ENCODE results near the gene TNRC18. TPM values are rescaled to one million over a fixed set of nuclear protein-coding genes. Genes with fewer than 3 reads are reported as not detected.
"Not testable (repeated sequence)": the region's sequence is repeated elsewhere in the genome, so short reads cannot be mapped to it uniquely, and the experiment has no call there.

TNRC18 gene
- total and polyA plus RNA-seq, 4 experiments from 2014 or later = 0.11 to 48.9 (median 24.5) TPM

- intact Hi-C loops (cut with micrococcal nuclease) = no loop called here
- Histone ChIP-seq H3K27ac (ENCODE audit: low read depth, low read length) (no peak overlapping the region), H3K4me1 (ENCODE audit: insufficient read depth, low read length) (no peaks in the 10 kb centered on the region), H3K27me3 (ENCODE audit: insufficient read depth, low read length) (no peaks in the 10 kb centered on the region), H3K9me3 (ENCODE audit: control insufficient read depth in 1 of 2, low read length in 2 of 2) (no peaks in the 10 kb centered on the region), H3K36me3 (ENCODE audit: insufficient read depth, low read length) (peaks cover 8% of the 10 kb centered on the region), H3K4me3 (ENCODE audit: low read length in 2 of 2) (no peak overlapping the region)
- CTCF ChIA-PET (ENCODE audit: partially characterized antibody) = no interaction called here
- no peaks in the 10 kb centered on the region for H3K9me3 Mint-ChIP-seq
- POLR2A ChIA-PET (ENCODE audit: partially characterized antibody) = no interaction called here
- H3K27me3 Mint-ChIP-seq = no peaks in the 10 kb centered on the region
- no peak for DNase-seq
- H3K4me3 Mint-ChIP-seq = no peak overlapping the region
- no peak overlapping the region for H3K27ac Mint-ChIP-seq
- H3K36me3 Mint-ChIP-seq = peaks cover 12 to 22% of the 10 kb centered on the region in 2 donors
- H3K4me1 Mint-ChIP-seq = peaks cover 0 to 2% (median 0%) of the 10 kb centered on the region in 4 donors
These were observed 114.5 kb downstream of the TNRC18 start for GRCh38 chr7:5309146-5309545.

- H3K4me3 ChIP-seq (ENCODE audit: low read length in 2 of 2); H3K27ac Mint-ChIP-seq; DNase-seq; H3K4me1 Mint-ChIP-seq; H3K27me3 Mint-ChIP-seq; CTCF ChIA-PET (ENCODE audit: partially characterized antibody); H3K9me3 ChIP-seq (ENCODE audit: control insufficient read depth in 1 of 2, low read length in 2 of 2); H3K27ac ChIP-seq (ENCODE audit: low read depth, low read length); intact Hi-C loops (cut with micrococcal nuclease); H3K27me3 ChIP-seq (ENCODE audit: insufficient read depth, low read length); H3K4me1 ChIP-seq (ENCODE audit: insufficient read depth, low read length); H3K36me3 ChIP-seq (ENCODE audit: insufficient read depth, low read length); H3K4me3 Mint-ChIP-seq; POLR2A ChIA-PET (ENCODE audit: partially characterized antibody); H3K9me3 Mint-ChIP-seq: not testable (repeated sequence)
- peaks cover 12 to 19% of the 10 kb centered on the region in 2 donors for H3K36me3 Mint-ChIP-seq
These were observed 116.2 kb downstream of the TNRC18 start for GRCh38 chr7:5307221-5308142.

GRCh38 chr7:5305050-5305449 lies 118.6 kb downstream of the TNRC18 start:
- POLR2A ChIA-PET (ENCODE audit: partially characterized antibody); H3K27ac Mint-ChIP-seq; H3K9me3 Mint-ChIP-seq: not testable (repeated sequence)

GRCh38 chr7:5303591-5304505 lies 119.8 kb downstream of the TNRC18 start:
- no peak overlapping the region for H3K4me3 Mint-ChIP-seq
- intact Hi-C loops (cut with micrococcal nuclease) = no loop called here
- peaks cover 0 to 2% (median 0%) of the 10 kb centered on the region in 4 donors for H3K4me1 Mint-ChIP-seq
- Histone ChIP-seq H3K27ac (ENCODE audit: low read depth, low read length) (no peak overlapping the region), H3K4me1 (ENCODE audit: insufficient read depth, low read length) (no peaks in the 10 kb centered on the region), H3K9me3 (ENCODE audit: control insufficient read depth in 1 of 2, low read length in 2 of 2) (no peaks in the 10 kb centered on the region), H3K4me3 (ENCODE audit: low read length in 2 of 2) (no peak overlapping the region), H3K36me3 (ENCODE audit: insufficient read depth, low read length) (no peaks in the 10 kb centered on the region), H3K27me3 (ENCODE audit: insufficient read depth, low read length) (no peaks in the 10 kb centered on the region)
- H3K27ac Mint-ChIP-seq = no peak overlapping the region
- DNase-seq = no peak
- ChIA-PET POLR2A (ENCODE audit: partially characterized antibody) (no interaction called here), CTCF (ENCODE audit: partially characterized antibody) (no interaction called here)
- H3K36me3 Mint-ChIP-seq = peaks cover 7% of the 10 kb centered on the region in 2 donors
- no peaks in the 10 kb centered on the region for H3K9me3 Mint-ChIP-seq
- H3K27me3 Mint-ChIP-seq = no peaks in the 10 kb centered on the region

More at GRCh38 chr7:5305050-5305449, 118.6 kb downstream of the TNRC18 start:
- H3K27me3 Mint-ChIP-seq; DNase-seq; H3K9me3 ChIP-seq (ENCODE audit: control insufficient read depth in 1 of 2, low read length in 2 of 2); CTCF ChIA-PET (ENCODE audit: partially characterized antibody); H3K27me3 ChIP-seq (ENCODE audit: insufficient read depth, low read length); H3K36me3 ChIP-seq (ENCODE audit: insufficient read depth, low read length); H3K4me1 ChIP-seq (ENCODE audit: insufficient read depth, low read length); H3K4me1 Mint-ChIP-seq; intact Hi-C loops (cut with micrococcal nuclease); H3K4me3 Mint-ChIP-seq; H3K4me3 ChIP-seq (ENCODE audit: low read length in 2 of 2); H3K36me3 Mint-ChIP-seq; H3K27ac ChIP-seq (ENCODE audit: low read depth, low read length): not testable (repeated sequence)

- H3K27ac Mint-ChIP-seq = no peak overlapping the region
- intact Hi-C loops (cut with micrococcal nuclease) = no loop called here
- no peaks in the 10 kb centered on the region for H3K27me3 ChIP-seq (ENCODE audit: insufficient read depth, low read length)
- peaks cover 2% of the 10 kb centered on the region for H3K4me1 ChIP-seq (ENCODE audit: insufficient read depth, low read length)
- no peak overlapping the region for H3K4me3 ChIP-seq (ENCODE audit: low read length in 2 of 2)
- H3K36me3 Mint-ChIP-seq = peaks cover under 1 to 3% of the 10 kb centered on the region in 2 donors
- peaks cover 0 to 1% (median 0%) of the 10 kb centered on the region in 4 donors for H3K4me1 Mint-ChIP-seq
- no peaks in the 10 kb centered on the region for H3K36me3 ChIP-seq (ENCODE audit: insufficient read depth, low read length)
- POLR2A ChIA-PET (ENCODE audit: partially characterized antibody) = no interaction called here
- H3K4me3 Mint-ChIP-seq = no peak overlapping the region
- no peak for DNase-seq
- H3K9me3 Mint-ChIP-seq = no peaks in the 10 kb centered on the region
- no peaks in the 10 kb centered on the region for H3K27me3 Mint-ChIP-seq
- H3K27ac ChIP-seq (ENCODE audit: low read depth, low read length) = no peak overlapping the region
- no peaks in the 10 kb centered on the region for H3K9me3 ChIP-seq (ENCODE audit: control insufficient read depth in 1 of 2, low read length in 2 of 2)
- CTCF ChIA-PET (ENCODE audit: partially characterized antibody) = no interaction called here
These were observed 120.6 kb downstream of the TNRC18 start for GRCh38 chr7:5303061-5303460.

GRCh38 chr7:5302577-5302976 lies 121.1 kb downstream of the TNRC18 start:
- Histone ChIP-seq H3K27ac (ENCODE audit: low read depth, low read length) (no peak overlapping the region), H3K4me1 (ENCODE audit: insufficient read depth, low read length) (peaks cover 7% of the 10 kb centered on the region), H3K9me3 (ENCODE audit: control insufficient read depth in 1 of 2, low read length in 2 of 2) (no peaks in the 10 kb centered on the region), H3K27me3 (ENCODE audit: insufficient read depth, low read length) (no peaks in the 10 kb centered on the region), H3K4me3 (ENCODE audit: low read length in 2 of 2) (no peak overlapping the region), H3K36me3 (ENCODE audit: insufficient read depth, low read length) (no peaks in the 10 kb centered on the region)
- Mint-ChIP-seq H3K36me3 (no peaks in the 10 kb centered on the region), H3K4me3 (no peak overlapping the region), H3K9me3 (no peaks in the 10 kb centered on the region), H3K27me3 (no peaks in the 10 kb centered on the region), H3K4me1 (peaks cover 0 to 1% (median under 1%) of the 10 kb centered on the region in 4 donors), H3K27ac (no peak overlapping the region)
- ChIA-PET CTCF (ENCODE audit: partially characterized antibody) (no interaction called here), POLR2A (ENCODE audit: partially characterized antibody) (no interaction called here)
- DNase-seq = no peak
- intact Hi-C loops (cut with micrococcal nuclease) = no loop called here

GRCh38 chr7:5300366-5300765 lies 123.3 kb downstream of the TNRC18 start:
- POLR2A ChIA-PET (ENCODE audit: partially characterized antibody) = no interaction called here
- peaks cover 0 to 11% (median 0%) of the 10 kb centered on the region in 8 donors for H3K9me3 Mint-ChIP-seq
- Histone ChIP-seq H3K9me3 (ENCODE audit: control insufficient read depth in 1 of 2, low read length in 2 of 2) (no peaks in the 10 kb centered on the region), H3K4me3 (ENCODE audit: low read length in 2 of 2) (no peak overlapping the region), H3K36me3 (ENCODE audit: insufficient read depth, low read length) (no peaks in the 10 kb centered on the region), H3K4me1 (ENCODE audit: insufficient read depth, low read length) (peaks cover 14% of the 10 kb centered on the region), H3K27me3 (ENCODE audit: insufficient read depth, low read length) (no peaks in the 10 kb centered on the region), H3K27ac (ENCODE audit: low read depth, low read length) (no peak overlapping the region)
- H3K27me3 Mint-ChIP-seq = no peaks in the 10 kb centered on the region
- intact Hi-C loops (cut with micrococcal nuclease) = no loop called here
- DNase-seq = no peak
- no peak overlapping the region for H3K4me3 Mint-ChIP-seq
- H3K4me1 Mint-ChIP-seq = peaks cover 8 to 11% (median 10%) of the 10 kb centered on the region in 4 donors
- H3K36me3 Mint-ChIP-seq = no peaks in the 10 kb centered on the region
- CTCF ChIA-PET (ENCODE audit: partially characterized antibody) = no interaction called here
- peak overlapping the region in 1 of 7 donors; percentile 46 for H3K27ac Mint-ChIP-seq

Data from CD4-positive, alpha-beta memory T cell (primary cell).